ENCODE measurements around the gene C8A. TPM values are rescaled to one million over a fixed set of nuclear protein-coding genes. Genes with fewer than 3 reads are reported as not detected.

Gene C8A
- total RNA-seq, 4 donors from 2014 or later, result not detected

Other genes starting within 250 kb of the C8A start
- 10 to 100 TPM in 2 of 4 donors, 1 to 10 TPM in 2; 7.8 to 11.6 (median 10.2) TPM for gene PRKAA2, start 209.5 kb upstream of the C8A start, total RNA-seq
- not detected for gene FYB2, start 35.4 kb upstream of the C8A start, total RNA-seq
- gene C8B, start 111.2 kb downstream of the C8A start, total RNA-seq, result not detected